ENCODE measurements around the gene GAD2. TPM values are rescaled to one million over a fixed set of nuclear protein-coding genes. Genes with fewer than 3 reads are reported as not detected.

Gene GAD2
- total RNA-seq, 1 donor from 2014 or later, result 6.5 TPM

DNA sequence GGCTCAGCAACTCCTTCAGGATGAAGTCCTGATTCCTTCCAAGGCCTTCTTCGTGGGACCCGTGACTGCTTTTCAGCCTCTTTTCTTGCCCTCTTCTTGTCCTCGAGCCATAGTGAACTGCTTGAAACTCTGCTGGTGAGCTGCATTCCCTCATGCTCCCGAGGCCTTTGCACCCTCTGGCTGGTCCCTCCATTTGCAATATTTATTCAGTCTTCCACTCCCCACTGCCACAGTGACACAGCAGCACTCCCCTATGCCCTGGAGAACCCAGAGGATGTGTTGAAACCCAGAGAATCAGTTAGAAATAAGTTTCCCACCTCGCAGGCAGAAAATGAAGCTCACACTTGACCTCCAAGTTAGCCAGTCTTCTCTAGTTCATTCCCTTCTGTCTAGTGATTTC lies 22.3 kb upstream of the GAD2 start:
- DNase-seq (ENCODE audit: low spot score, unreplicated experiment), result no peak
- Mint-ChIP-seq H3K27ac (no peak overlapping the region), H3K9me3 (ENCODE audit: low read depth) (no peaks in the 10 kb centered on the region), H3K4me3 (ENCODE audit: low read depth) (no peak overlapping the region), H3K36me3 (ENCODE audit: insufficient read depth) (peaks cover 4% of the 10 kb centered on the region), H3K27me3 (no peaks in the 10 kb centered on the region), H3K4me1 (ENCODE audit: low read depth) (no peaks in the 10 kb centered on the region)
- TF ChIP-seq, protein P1, sequence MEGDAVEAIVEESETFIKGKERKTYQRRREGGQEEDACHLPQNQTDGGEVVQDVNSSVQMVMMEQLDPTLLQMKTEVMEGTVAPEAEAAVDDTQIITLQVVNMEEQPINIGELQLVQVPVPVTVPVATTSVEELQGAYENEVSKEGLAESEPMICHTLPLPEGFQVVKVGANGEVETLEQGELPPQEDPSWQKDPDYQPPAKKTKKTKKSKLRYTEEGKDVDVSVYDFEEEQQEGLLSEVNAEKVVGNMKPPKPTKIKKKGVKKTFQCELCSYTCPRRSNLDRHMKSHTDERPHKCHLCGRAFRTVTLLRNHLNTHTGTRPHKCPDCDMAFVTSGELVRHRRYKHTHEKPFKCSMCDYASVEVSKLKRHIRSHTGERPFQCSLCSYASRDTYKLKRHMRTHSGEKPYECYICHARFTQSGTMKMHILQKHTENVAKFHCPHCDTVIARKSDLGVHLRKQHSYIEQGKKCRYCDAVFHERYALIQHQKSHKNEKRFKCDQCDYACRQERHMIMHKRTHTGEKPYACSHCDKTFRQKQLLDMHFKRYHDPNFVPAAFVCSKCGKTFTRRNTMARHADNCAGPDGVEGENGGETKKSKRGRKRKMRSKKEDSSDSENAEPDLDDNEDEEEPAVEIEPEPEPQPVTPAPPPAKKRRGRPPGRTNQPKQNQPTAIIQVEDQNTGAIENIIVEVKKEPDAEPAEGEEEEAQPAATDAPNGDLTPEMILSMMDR (IDR thresholded peaks at IDR 0.05; ENCODE audit: unreplicated experiment), result no peak

DNA sequence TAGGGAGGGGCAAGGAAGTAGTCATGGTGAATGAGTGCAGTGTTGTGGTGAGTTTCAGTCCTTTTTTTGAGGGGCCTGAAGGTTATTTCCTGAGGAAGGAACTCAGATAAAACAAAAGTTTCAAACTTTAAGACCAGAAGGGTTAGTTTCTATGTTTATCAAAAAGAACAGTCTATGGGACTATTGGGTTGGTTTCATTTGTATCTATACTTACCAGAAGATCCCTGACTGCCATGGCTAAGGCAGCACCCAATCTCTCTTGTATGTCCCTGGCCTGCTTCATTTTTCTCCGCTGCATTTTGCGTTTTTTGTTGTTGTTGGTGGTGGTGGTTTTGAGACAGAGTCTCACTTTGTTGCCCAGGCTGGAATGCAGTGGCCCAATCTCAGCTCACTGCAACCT lies 19.3 kb upstream of the GAD2 start:
- TF ChIP-seq, protein P1 (IDR thresholded peaks at IDR 0.05; ENCODE audit: unreplicated experiment), result no peak
- no peaks in the 10 kb centered on the region for H3K9me3 Mint-ChIP-seq (ENCODE audit: low read depth)
- H3K27me3 Mint-ChIP-seq, result no peaks in the 10 kb centered on the region
- no peaks in the 10 kb centered on the region for H3K4me1 Mint-ChIP-seq (ENCODE audit: low read depth)
- peaks cover 2% of the 10 kb centered on the region for H3K36me3 Mint-ChIP-seq (ENCODE audit: insufficient read depth)
- DNase-seq (ENCODE audit: low spot score, unreplicated experiment), result no peak
- H3K27ac Mint-ChIP-seq, result peak overlapping the region; percentile 2
- H3K4me3 Mint-ChIP-seq (ENCODE audit: low read depth), result no peak overlapping the region

DNA sequence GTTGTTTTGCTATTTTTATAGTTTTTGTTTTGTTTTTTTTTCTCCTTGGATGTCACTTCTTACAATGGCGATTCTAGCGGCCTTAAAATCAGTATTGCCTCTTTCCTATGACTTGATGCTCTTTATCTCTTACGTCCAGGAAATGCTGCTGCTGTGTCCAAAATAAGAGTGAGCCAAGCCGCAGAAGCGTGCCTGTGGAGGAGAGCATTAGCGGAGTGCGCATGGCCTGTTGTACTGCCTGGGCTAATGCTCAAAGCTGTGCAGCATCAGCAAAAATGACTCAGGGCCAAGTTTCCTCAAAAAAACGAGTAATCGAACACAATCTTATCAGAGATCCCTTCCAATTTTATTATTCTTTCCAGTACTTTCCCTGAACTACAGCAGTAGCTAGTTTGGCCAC lies 18.5 kb upstream of the GAD2 start:
- Mint-ChIP-seq H3K4me3 (ENCODE audit: low read depth) (no peak overlapping the region), H3K27ac (no peak overlapping the region), H3K27me3 (no peaks in the 10 kb centered on the region), H3K9me3 (ENCODE audit: low read depth) (no peaks in the 10 kb centered on the region), H3K4me1 (ENCODE audit: low read depth) (no peaks in the 10 kb centered on the region), H3K36me3 (ENCODE audit: insufficient read depth) (peaks cover 2% of the 10 kb centered on the region)
- TF ChIP-seq, protein P1 (IDR thresholded peaks at IDR 0.05; ENCODE audit: unreplicated experiment), result no peak
- DNase-seq (ENCODE audit: low spot score, unreplicated experiment), result no peak

DNA sequence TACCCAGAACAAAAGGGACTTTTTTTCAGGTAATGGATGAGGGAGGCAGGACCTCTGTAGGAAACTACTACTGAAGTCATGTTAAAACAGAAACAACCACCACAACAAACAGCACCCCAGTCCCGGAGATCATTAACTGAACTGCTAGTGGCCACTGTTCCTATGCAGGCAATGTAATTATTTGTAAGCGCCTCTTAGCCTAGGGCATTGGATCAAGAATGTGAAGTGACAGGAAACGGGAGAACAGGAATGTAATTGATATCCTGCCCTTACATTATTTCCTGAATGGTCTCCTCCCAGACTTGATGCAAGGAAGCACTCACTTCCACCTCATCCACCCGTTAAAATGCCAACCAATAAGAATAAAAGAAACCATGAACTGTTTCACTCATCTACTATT lies 16.7 kb upstream of the GAD2 start:
- TF ChIP-seq, protein P1 (IDR thresholded peaks at IDR 0.05; ENCODE audit: unreplicated experiment), result no peak
- DNase-seq (ENCODE audit: low spot score, unreplicated experiment), result no peak
- Mint-ChIP-seq H3K9me3 (ENCODE audit: low read depth) (no peaks in the 10 kb centered on the region), H3K4me3 (ENCODE audit: low read depth) (no peak overlapping the region), H3K27ac (no peak overlapping the region), H3K27me3 (no peaks in the 10 kb centered on the region), H3K36me3 (ENCODE audit: insufficient read depth) (peaks cover 2% of the 10 kb centered on the region), H3K4me1 (ENCODE audit: low read depth) (no peaks in the 10 kb centered on the region)

DNA sequence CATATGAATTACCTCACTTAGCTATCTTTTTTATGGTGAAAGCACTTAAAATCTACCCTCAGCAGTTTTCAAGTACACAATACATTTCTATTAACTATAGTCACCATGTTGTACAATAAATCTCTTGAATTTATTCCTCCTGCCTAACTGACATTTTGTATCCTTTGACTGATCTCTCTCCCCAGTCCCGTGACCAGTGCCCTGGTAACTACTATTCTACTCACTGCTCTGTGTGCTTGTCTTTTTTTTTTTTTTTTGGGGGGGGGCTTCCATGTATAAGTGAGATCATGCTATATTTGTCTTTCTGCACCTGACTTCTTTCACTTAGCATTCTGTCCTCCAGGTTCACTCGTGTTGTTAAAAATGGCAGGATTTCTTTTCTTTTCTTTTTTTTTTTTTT lies 11.4 kb upstream of the GAD2 start:
- Mint-ChIP-seq H3K27ac (no peak overlapping the region), H3K4me1 (ENCODE audit: low read depth) (no peaks in the 10 kb centered on the region), H3K4me3 (ENCODE audit: low read depth) (no peak overlapping the region), H3K9me3 (ENCODE audit: low read depth) (no peaks in the 10 kb centered on the region), H3K36me3 (ENCODE audit: insufficient read depth) (no peaks in the 10 kb centered on the region), H3K27me3 (no peaks in the 10 kb centered on the region)
- DNase-seq (ENCODE audit: low spot score, unreplicated experiment), result no peak
- TF ChIP-seq, protein P1 (IDR thresholded peaks at IDR 0.05; ENCODE audit: unreplicated experiment), result no peak
